Prostate gland (tissue), 2 donors: ENCODE data around the gene CAMK2B. TPM values are rescaled to one million over a fixed set of nuclear protein-coding genes. Genes with fewer than 3 reads are reported as not detected.

ENCODE experiments used
- DNase-seq: peaks from one replicate; pipeline ENCODE4 v3.0.0-alpha.2; 2019; ENCODE audit warnings: low spot score
- H3K27ac ChIP-seq, 2 donors: fragments of 200-600 bp; sonication (generic); 2 replicates each; pipeline ENCODE4 v1.5.1; 2017 to 2019
- H3K27me3 ChIP-seq: fragments of 200-600 bp; sonication (generic); replicated peaks from 2 replicates; pipeline ENCODE4 v1.5.1; 2019; ENCODE audit not compliant: insufficient read depth
- H3K36me3 ChIP-seq, 2 donors: fragments of 200-600 bp; sonication (generic); 1 replicate in 1 of 2; 2 replicates in 1 of 2; pipeline versions ENCODE4 v1.5.1 to v1.8.1; 2017 to 2019
- H3K4me1 ChIP-seq: fragments of 200-600 bp; sonication (generic); replicated peaks from 2 replicates; pipeline ENCODE4 v1.5.1; 2019
- H3K4me3 ChIP-seq, 2 donors: fragments of 200-600 bp; sonication (generic); 2 replicates each; pipeline ENCODE4 v1.5.1; 2017 to 2019
- H3K9me3 ChIP-seq: fragments of 200-600 bp; sonication (generic); 2 replicates; pipeline ENCODE4 v1.5.1; 2017
- POLR2A ChIP-seq: fragments of 450-650 bp; IDR thresholded peaks from one replicate; pipeline ENCODE4 v1.6.1; 2016; ENCODE audit warnings: antibody characterized with exemption, mild to moderate bottlenecking
- POLR2AphosphoS5 ChIP-seq: sonication (generic); formaldehyde crosslinking; IDR thresholded peaks from one replicate; pipeline ENCODE4 v1.6.1; 2017; ENCODE audit warnings: antibody characterized with exemption
- WGBS: methylation state at CpG from one replicate; pipeline ENCODE4 v1.1.5; 2018; 5-methylcytosine and 5-hydroxymethylcytosine counted together
- intact Hi-C: fragments of 100-400 bp; cut with DNase I; formaldehyde crosslinking; loops from one replicate; pipeline ENCODE4 v1.14.2; 2022
- total RNA-seq, 2 donors: library from RNA; depleted of rRNA; stranded (reverse); fragments of >200 nt; gene quantifications; one replicate each; pipeline ENCODE4 v1.1.0, GENCODE V29; 2016
- TF ChIP-seq, protein P1 (sequence below), 4 experiments: fragments of 200-600 bp in 2 of 4; fragments of 450-650 bp in 2 of 4; sonication (generic) in 2 of 4; IDR thresholded peaks; 1 replicate in 3 of 4; 2 replicates in 1 of 4; pipeline ENCODE4 v1.5.1; 2016 to 2019; ENCODE audit warnings: antibody characterized with exemption in 4 of 4, mild to moderate bottlenecking in 2 of 4, moderate library complexity in 2 of 4

The CAMK2B gene
- total RNA-seq, 2 donors from 2014 or later, result 5.7 to 16.9 TPM

DNA sequence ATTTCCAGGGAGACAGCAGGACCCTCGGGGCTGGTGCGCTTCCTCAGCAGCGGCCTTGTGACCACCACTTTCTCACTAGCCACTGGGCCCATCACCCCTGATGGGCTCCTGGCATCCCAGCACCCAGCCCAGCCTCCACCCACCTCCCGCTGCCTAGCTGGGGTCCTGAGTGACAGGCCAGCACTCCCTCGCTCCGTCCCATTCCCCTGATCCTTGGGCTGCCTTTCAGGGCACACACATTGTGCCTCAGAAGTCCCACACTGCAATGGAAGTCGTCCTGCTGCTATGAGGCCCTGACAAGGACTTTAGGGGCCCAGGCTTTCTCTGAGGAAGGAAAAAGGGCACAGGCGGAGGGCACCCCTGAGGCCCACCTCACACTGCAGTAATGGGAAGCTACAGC, 12.4 kb downstream of the CAMK2B start:
- H3K36me3 ChIP-seq, result no peaks in the 10 kb centered on the region
- no peak overlapping the region for H3K27ac ChIP-seq
- TF ChIP-seq, protein P1, sequence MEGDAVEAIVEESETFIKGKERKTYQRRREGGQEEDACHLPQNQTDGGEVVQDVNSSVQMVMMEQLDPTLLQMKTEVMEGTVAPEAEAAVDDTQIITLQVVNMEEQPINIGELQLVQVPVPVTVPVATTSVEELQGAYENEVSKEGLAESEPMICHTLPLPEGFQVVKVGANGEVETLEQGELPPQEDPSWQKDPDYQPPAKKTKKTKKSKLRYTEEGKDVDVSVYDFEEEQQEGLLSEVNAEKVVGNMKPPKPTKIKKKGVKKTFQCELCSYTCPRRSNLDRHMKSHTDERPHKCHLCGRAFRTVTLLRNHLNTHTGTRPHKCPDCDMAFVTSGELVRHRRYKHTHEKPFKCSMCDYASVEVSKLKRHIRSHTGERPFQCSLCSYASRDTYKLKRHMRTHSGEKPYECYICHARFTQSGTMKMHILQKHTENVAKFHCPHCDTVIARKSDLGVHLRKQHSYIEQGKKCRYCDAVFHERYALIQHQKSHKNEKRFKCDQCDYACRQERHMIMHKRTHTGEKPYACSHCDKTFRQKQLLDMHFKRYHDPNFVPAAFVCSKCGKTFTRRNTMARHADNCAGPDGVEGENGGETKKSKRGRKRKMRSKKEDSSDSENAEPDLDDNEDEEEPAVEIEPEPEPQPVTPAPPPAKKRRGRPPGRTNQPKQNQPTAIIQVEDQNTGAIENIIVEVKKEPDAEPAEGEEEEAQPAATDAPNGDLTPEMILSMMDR (IDR thresholded peaks at IDR 0.05), result no peak
- TF ChIP-seq POLR2A, result no peak
- no peak for TF ChIP-seq POLR2AphosphoS5
- no peak overlapping the region for H3K4me3 ChIP-seq
- no peaks in the 10 kb centered on the region for H3K4me1 ChIP-seq
- 92% methylated on average over 8 of the region's 8 CpGs for WGBS
- H3K27me3 ChIP-seq, result no peaks in the 10 kb centered on the region
- intact Hi-C loops, result no loop called here
- DNase-seq, result no peak
- no peaks in the 10 kb centered on the region for H3K9me3 ChIP-seq

DNA sequence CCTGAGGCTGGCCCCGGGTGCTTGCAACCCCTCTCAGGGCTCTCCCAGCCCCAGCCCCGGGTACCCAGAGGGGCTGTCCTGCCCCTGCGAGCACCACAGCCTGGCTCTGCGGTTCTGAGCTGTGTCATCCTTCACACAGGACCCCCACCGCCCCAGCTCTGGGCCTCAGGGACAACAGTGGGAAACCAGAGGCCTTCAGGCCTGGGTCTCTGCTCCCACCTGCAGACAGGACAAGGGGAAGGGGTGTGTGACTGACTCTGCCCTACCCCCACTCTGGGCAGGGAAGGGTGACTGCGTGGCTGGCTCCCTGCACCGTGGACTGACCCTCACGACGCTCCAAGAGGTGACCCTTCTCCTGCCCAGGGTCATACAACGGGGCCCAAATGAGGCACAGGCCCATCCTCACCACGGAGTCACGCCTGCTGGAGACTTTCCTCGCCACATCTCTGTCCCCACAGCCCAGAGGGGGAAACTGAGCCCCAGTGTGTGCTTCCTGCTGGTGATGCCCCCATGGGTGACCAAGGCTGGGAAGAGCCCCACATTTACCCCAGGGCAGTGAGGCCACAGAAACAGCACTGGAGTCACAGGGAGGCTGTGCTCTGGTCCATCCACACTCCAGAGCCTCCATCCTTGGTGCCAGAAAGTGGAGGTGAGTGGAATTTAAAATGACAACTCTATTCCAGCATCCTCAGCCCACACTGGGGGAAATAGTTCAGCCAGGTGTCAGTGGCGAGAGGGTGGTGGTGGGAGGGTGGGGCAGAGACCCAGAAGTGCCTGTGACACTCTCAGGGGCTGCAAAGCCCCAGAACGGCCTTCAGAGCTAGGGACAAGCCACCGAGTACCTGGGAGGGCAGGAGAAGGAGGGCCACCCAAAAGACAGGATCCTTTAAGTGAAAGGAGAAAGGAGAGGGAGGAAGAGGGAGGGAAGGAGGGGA, 13.6 kb downstream of the CAMK2B start:
- Histone ChIP-seq H3K27ac (no peak overlapping the region), H3K4me3 (no peak overlapping the region), H3K36me3 (no peaks in the 10 kb centered on the region), H3K9me3 (no peaks in the 10 kb centered on the region), H3K4me1 (no peaks in the 10 kb centered on the region), H3K27me3 (no peaks in the 10 kb centered on the region)
- intact Hi-C loops, result no loop called here
- DNase-seq, result no peak
- no peak for TF ChIP-seq POLR2A
- 91% methylated on average over 16 of the region's 16 CpGs for WGBS

DNA sequence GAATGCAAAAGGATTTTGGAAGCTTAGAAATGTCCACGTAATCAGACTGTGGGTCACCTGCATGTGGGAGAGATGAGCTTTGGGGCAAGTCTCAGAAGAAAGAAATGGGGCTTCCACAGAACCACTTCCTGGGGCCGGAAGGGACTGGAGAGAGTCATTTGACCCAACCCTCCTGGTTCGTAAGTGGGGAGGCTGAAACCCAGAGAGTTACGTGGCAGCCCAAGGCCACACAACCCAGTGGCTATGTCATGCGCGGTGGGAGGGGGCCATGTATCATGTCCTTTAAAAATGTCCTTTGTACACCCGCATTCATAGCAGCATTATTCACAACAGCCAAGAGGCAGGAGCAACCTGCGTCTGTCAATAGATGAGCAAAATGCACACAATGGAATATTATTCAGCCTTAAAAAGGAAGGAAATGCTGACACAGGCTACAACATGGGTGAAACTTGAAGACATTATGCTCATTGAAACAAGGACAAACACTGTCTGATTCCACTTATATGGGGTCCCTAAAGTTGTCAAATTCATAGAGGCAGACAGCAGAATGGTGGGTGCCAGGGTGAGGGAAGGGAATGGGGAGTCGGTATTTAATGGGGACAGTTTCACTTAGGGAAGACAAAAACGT, 15.1 kb downstream of the CAMK2B start:
- intact Hi-C loops, result no loop called here

DNA sequence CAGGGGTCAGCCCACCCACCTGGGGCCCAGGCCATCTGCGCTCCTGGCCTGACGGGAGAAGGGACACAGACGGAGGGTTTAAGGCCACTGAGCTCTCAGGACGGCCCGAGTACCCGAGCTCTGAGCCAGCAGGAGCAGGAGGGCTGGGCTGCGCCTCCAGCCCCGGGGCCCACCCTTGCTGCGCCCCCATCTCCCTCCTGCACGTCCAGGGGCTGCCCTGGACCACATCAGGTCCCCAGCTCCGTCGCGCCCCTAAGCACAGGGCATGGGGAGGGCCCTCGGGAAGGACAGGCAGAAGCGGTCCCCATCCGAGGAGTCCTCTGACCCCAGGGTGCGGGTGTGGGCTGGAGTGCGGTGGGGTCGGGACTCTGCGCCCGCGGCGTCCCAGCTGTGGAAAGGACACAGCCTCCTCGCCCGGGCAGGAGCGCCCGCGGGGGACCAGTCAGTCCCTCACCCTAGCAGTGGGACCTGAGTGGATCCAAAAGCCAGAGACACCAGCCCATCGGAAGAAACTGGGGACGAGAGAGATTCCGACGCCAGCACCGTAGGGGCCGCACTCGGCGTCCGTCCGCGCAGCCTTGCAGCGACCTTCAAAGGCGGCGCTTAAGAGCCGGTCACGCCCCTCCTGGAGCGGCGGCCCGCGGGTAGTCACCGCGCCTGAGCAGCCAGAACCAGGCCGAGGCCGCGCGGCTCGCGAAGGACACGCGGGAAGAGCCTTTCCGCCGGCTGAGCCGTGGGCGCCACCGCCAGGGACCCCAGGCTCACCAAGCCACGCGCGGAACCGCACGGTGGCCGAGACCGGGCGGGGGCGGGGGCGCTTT, 15.9 kb downstream of the CAMK2B start:
- H3K4me3 ChIP-seq, result peak overlapping the region; percentile 22 to 30
- H3K36me3 ChIP-seq, result no peaks in the 10 kb centered on the region
- TF ChIP-seq POLR2A (no peak), POLR2AphosphoS5 (no peak)
- TF ChIP-seq, protein P1 (IDR thresholded peaks at IDR 0.05), result peak in 1 of 4 experiments; percentile 7
- no peaks in the 10 kb centered on the region for H3K27me3 ChIP-seq
- intact Hi-C loops, result no loop called here
- no peaks in the 10 kb centered on the region for H3K9me3 ChIP-seq
- no peak for DNase-seq
- H3K27ac ChIP-seq, result no peak overlapping the region
- WGBS, result 24% methylated on average over 70 of the region's 73 CpGs
- no peaks in the 10 kb centered on the region for H3K4me1 ChIP-seq

More for the DNA sequence above, 15.1 kb downstream of the CAMK2B start:
- Histone ChIP-seq H3K4me1 (no peaks in the 10 kb centered on the region), H3K9me3 (no peaks in the 10 kb centered on the region), H3K27ac (no peak overlapping the region), H3K4me3 (peak overlapping the region in 1 of 2 donors; percentile 30), H3K27me3 (no peaks in the 10 kb centered on the region), H3K36me3 (no peaks in the 10 kb centered on the region)
- DNase-seq, result no peak
- TF ChIP-seq POLR2A (no peak), POLR2AphosphoS5 (no peak)
- TF ChIP-seq, protein P1 (IDR thresholded peaks at IDR 0.05), result no peak
- 83% methylated on average over 10 of the region's 10 CpGs for WGBS
